NCI-H446 (cell line): ENCODE results near the gene TNN.
A peak's percentile ranks its signal among the peaks of the same experiment; 100 is the strongest.
"Not testable (repeated sequence)": the region's sequence is repeated elsewhere in the genome, so short reads cannot be mapped to it uniquely, and the experiment has no call there.

Experiments
- DNase-seq, 2 experiments: peaks; one replicate each; lab custom pipeline; 2025; lab: John Stamatoyannopoulos, UW

The TNN gene

GRCh38 chr1:175070818-175071217 is 3.2 kb downstream of the TNN start:
- no peak for DNase-seq

- no peak for DNase-seq
These were observed 3.8 kb downstream of the TNN start for GRCh38 chr1:175071276-175071943.

- peak; percentile 46 to 71 for DNase-seq
These were observed 4.7 kb downstream of the TNN start for GRCh38 chr1:175072099-175072951.

- DNase-seq: no peak
These were observed 5.4 kb downstream of the TNN start for GRCh38 chr1:175073061-175073460.

- DNase-seq: no peak
These were observed 6.0 kb downstream of the TNN start for GRCh38 chr1:175073633-175074032.

- no peak for DNase-seq
These were observed 8.2 kb downstream of the TNN start for GRCh38 chr1:175075572-175076568.

GRCh38 chr1:175077356-175078030 is 9.9 kb downstream of the TNN start:
- no peak for DNase-seq

- no peak for DNase-seq
These were observed 11.0 kb downstream of the TNN start for GRCh38 chr1:175078629-175079028.

- DNase-seq: no peak
These were observed 11.7 kb downstream of the TNN start for GRCh38 chr1:175079338-175079737.

- no peak for DNase-seq
These were observed 12.4 kb downstream of the TNN start for GRCh38 chr1:175080030-175080429.

- DNase-seq: no peak
These were observed 14.3 kb downstream of the TNN start for GRCh38 chr1:175081983-175082382.

- no peak for DNase-seq
These were observed 20.9 kb downstream of the TNN start for GRCh38 chr1:175088525-175088951.

- DNase-seq: no peak
These were observed 21.6 kb downstream of the TNN start for GRCh38 chr1:175089136-175089718.

GRCh38 chr1:175090780-175091179 is 23.1 kb downstream of the TNN start:
- no peak for DNase-seq

- no peak for DNase-seq
These were observed 27.0 kb downstream of the TNN start for GRCh38 chr1:175094626-175095025.

- DNase-seq: no peak
These were observed 27.4 kb downstream of the TNN start for GRCh38 chr1:175095069-175095468.

- no peak for DNase-seq
These were observed 28.5 kb downstream of the TNN start for GRCh38 chr1:175095978-175096607.

GRCh38 chr1:175097361-175097760 is 29.7 kb downstream of the TNN start:
- no peak for DNase-seq

GRCh38 chr1:175099916-175100315 is 32.3 kb downstream of the TNN start:
- no peak for DNase-seq

- not testable (repeated sequence) for DNase-seq
These were observed 34.5 kb downstream of the TNN start for GRCh38 chr1:175102166-175102565.

GRCh38 chr1:175106536-175106935 is 38.9 kb downstream of the TNN start:
- not testable (repeated sequence) for DNase-seq
